Activated T-helper 1 cell treated with anti-CD3 and anti-CD28 coated beads, Interleukin-12 subunit alpha, Interleukin-12 subunit beta, Interleukin-2, Interleukin-4 antibody, amounts not matched to agents 30 ng/mL and 10 ng/mL and 1 ng/mL, durations not matched to agents 14 hours and 24 hours and 36 hours (primary cell): Measurements from ENCODE around the gene PHKG1. TPM values are rescaled to one million over a fixed set of nuclear protein-coding genes. Genes with fewer than 3 reads are reported as not detected.
"Not testable (repeated sequence)": the region's sequence is repeated elsewhere in the genome, so short reads cannot be mapped to it uniquely, and the experiment has no call there.

Source experiments
- DNase-seq: peaks from one replicate; pipeline ENCODE4 v3.0.0; 2021; ENCODE audit warnings: low spot score
- H3K27ac Mint-ChIP-seq: one replicate; pipeline ENCODE4 v1.8.0; 2021; ENCODE audit warnings: mild to moderate bottlenecking, mixed read lengths
- H3K27me3 Mint-ChIP-seq: one replicate; pipeline ENCODE4 v1.8.0; 2022; ENCODE audit warnings: mild to moderate bottlenecking, moderate library complexity, mixed read lengths; ENCODE audit not compliant: insufficient read depth
- H3K36me3 Mint-ChIP-seq: one replicate; pipeline ENCODE4 v1.8.0; 2021; ENCODE audit warnings: low read depth, mixed read lengths
- H3K4me1 Mint-ChIP-seq: one replicate; pipeline ENCODE4 v1.8.0; 2021; ENCODE audit warnings: low read depth, mixed read lengths
- H3K4me3 Mint-ChIP-seq: one replicate; pipeline ENCODE4 v1.8.0; 2021; ENCODE audit warnings: mild to moderate bottlenecking, moderate library complexity, mixed read lengths
- H3K9me3 Mint-ChIP-seq: one replicate; pipeline ENCODE4 v1.8.0; 2021; ENCODE audit warnings: mixed read lengths
- intact Hi-C: fragments of 100-400 bp; cut with micrococcal nuclease; formaldehyde crosslinking; loops from one replicate; pipeline ENCODE4 v1.15.1; 2024
- total RNA-seq: library from RNA; stranded (reverse); gene quantifications from 2 replicates; pipeline ENCODE4 v1.2.3, GENCODE V29; 2022

The PHKG1 gene
- total RNA-seq, 1 donor from 2014 or later: 4.3 TPM

GRCh38 chr7:56048245-56048644 lies 44.5 kb downstream of the PHKG1 start:
- H3K27me3 Mint-ChIP-seq: no peaks in the 10 kb centered on the region
- peaks cover 8% of the 10 kb centered on the region for H3K36me3 Mint-ChIP-seq
- H3K4me1 Mint-ChIP-seq: peaks cover 16% of the 10 kb centered on the region
- no peak for DNase-seq
- no peak overlapping the region for H3K27ac Mint-ChIP-seq
- H3K9me3 Mint-ChIP-seq: no peaks in the 10 kb centered on the region
- no peak overlapping the region for H3K4me3 Mint-ChIP-seq
- intact Hi-C loops: no loop called here

GRCh38 chr7:56047446-56048116 lies 45.2 kb downstream of the PHKG1 start:
- H3K9me3 Mint-ChIP-seq, H3K27me3 Mint-ChIP-seq, H3K27ac Mint-ChIP-seq, H3K36me3 Mint-ChIP-seq, intact Hi-C loops, H3K4me1 Mint-ChIP-seq, H3K4me3 Mint-ChIP-seq, DNase-seq: not testable (repeated sequence)

GRCh38 chr7:56046721-56047445 lies 45.9 kb downstream of the PHKG1 start:
- no peak for DNase-seq
- Mint-ChIP-seq H3K9me3 (no peaks in the 10 kb centered on the region), H3K4me1 (peaks cover 9% of the 10 kb centered on the region), H3K27ac (no peak overlapping the region), H3K27me3 (no peaks in the 10 kb centered on the region), H3K4me3 (no peak overlapping the region), H3K36me3 (peaks cover 4% of the 10 kb centered on the region)
- intact Hi-C loops: no loop called here

- DNase-seq, intact Hi-C loops, H3K27ac Mint-ChIP-seq, H3K27me3 Mint-ChIP-seq, H3K4me3 Mint-ChIP-seq, H3K4me1 Mint-ChIP-seq, H3K36me3 Mint-ChIP-seq, H3K9me3 Mint-ChIP-seq: not testable (repeated sequence)
These were observed 47.0 kb downstream of the PHKG1 start for GRCh38 chr7:56045758-56046157.

GRCh38 chr7:56040730-56041129 lies 52.0 kb downstream of the PHKG1 start:
- Mint-ChIP-seq H3K36me3 (no peaks in the 10 kb centered on the region), H3K4me3 (no peak overlapping the region), H3K9me3 (no peaks in the 10 kb centered on the region), H3K4me1 (no peaks in the 10 kb centered on the region), H3K27me3 (no peaks in the 10 kb centered on the region), H3K27ac (no peak overlapping the region)
- DNase-seq: no peak
- intact Hi-C loops: no loop called here

GRCh38 chr7:56033671-56034432 lies 58.9 kb downstream of the PHKG1 start:
- Mint-ChIP-seq H3K27ac (peak overlapping the region; percentile 87), H3K9me3 (no peaks in the 10 kb centered on the region), H3K4me3 (peak overlapping the region; percentile 92), H3K4me1 (peaks cover 15% of the 10 kb centered on the region), H3K36me3 (peaks cover 6% of the 10 kb centered on the region), H3K27me3 (no peaks in the 10 kb centered on the region)
- peak; percentile 71 for DNase-seq
- intact Hi-C loops: loop anchor here (1.0 kb wide), 2 partner anchors 17 to 40 kb away; partner anchors contain the start of genes CCT6A and PSPH

- H3K27me3 Mint-ChIP-seq, H3K27ac Mint-ChIP-seq, intact Hi-C loops, H3K9me3 Mint-ChIP-seq, H3K36me3 Mint-ChIP-seq, H3K4me3 Mint-ChIP-seq, DNase-seq: not testable (repeated sequence)
- peaks cover 15% of the 10 kb centered on the region for H3K4me1 Mint-ChIP-seq
These were observed 60.2 kb downstream of the PHKG1 start for GRCh38 chr7:56032578-56032977.

- Mint-ChIP-seq H3K4me3 (peak overlapping the region; percentile 3), H3K4me1 (peaks cover 15% of the 10 kb centered on the region)
- intact Hi-C loops, H3K27ac Mint-ChIP-seq, DNase-seq, H3K27me3 Mint-ChIP-seq, H3K9me3 Mint-ChIP-seq, H3K36me3 Mint-ChIP-seq: not testable (repeated sequence)
These were observed 61.2 kb downstream of the PHKG1 start for GRCh38 chr7:56031556-56031955.

GRCh38 chr7:56030340-56030739 lies 62.4 kb downstream of the PHKG1 start:
- Mint-ChIP-seq H3K27ac (no peak overlapping the region), H3K9me3 (no peaks in the 10 kb centered on the region), H3K36me3 (peaks cover 6% of the 10 kb centered on the region), H3K4me3 (no peak overlapping the region), H3K27me3 (no peaks in the 10 kb centered on the region), H3K4me1 (peaks cover 15% of the 10 kb centered on the region)
- intact Hi-C loops: no loop called here
- DNase-seq: no peak

Other genes with a start within 250 kb of the PHKG1 start
- not detected in 2 replicates for gene SEPTIN14, start 230.2 kb downstream of the PHKG1 start, total RNA-seq
- 1.3 and 3.1 TPM in 2 replicates for gene ZNF713, start 205.5 kb downstream of the PHKG1 start, total RNA-seq
- gene MRPS17, start 141.1 kb downstream of the PHKG1 start, total RNA-seq: 38.2 and 39.3 TPM in 2 replicates
- 49.4 and 50.0 TPM in 2 replicates for gene NIPSNAP2, start 128.4 kb downstream of the PHKG1 start, total RNA-seq
- gene PSPH, start 41.5 kb downstream of the PHKG1 start, total RNA-seq: 17.3 and 19.3 TPM in 2 replicates
- gene CCT6A, start 41.2 kb downstream of the PHKG1 start, total RNA-seq: 308 TPM in 2 replicates
- 157 and 166 TPM in 2 replicates for gene SUMF2, start 28.7 kb downstream of the PHKG1 start, total RNA-seq
- 613 and 617 TPM in 2 replicates for gene CHCHD2, start 13.5 kb upstream of the PHKG1 start, total RNA-seq
- gene NUPR2, start 23.5 kb upstream of the PHKG1 start, total RNA-seq: not detected in 2 replicates